Left ventricle myocardium inferior (tissue), 1 donor: Measurements from ENCODE around the gene CEP350. TPM values are rescaled to one million over a fixed set of nuclear protein-coding genes. Genes with fewer than 3 reads are reported as not detected.
"Not testable (repeated sequence)": the region's sequence is repeated elsewhere in the genome, so short reads cannot be mapped to it uniquely, and the experiment has no call there.

Experiments
- DNase-seq: peaks from one replicate; pipeline ENCODE4 v3.0.0-alpha.2; 2020
- H3K27ac ChIP-seq: fragments of 200-600 bp; replicated peaks from 2 replicates; pipeline ENCODE4 v1.8.0; 2021
- H3K27me3 ChIP-seq: fragments of 200-600 bp; 2 replicates; pipeline ENCODE4 v1.8.0; 2021; ENCODE audit warnings: low read depth
- H3K36me3 ChIP-seq: fragments of 200-600 bp; 2 replicates; pipeline ENCODE4 v1.8.0; 2021
- H3K4me1 ChIP-seq: fragments of 200-600 bp; 2 replicates; pipeline ENCODE4 v1.8.0; 2021
- H3K4me3 ChIP-seq: fragments of 200-600 bp; 2 replicates; pipeline ENCODE4 v1.8.0; 2021; ENCODE audit warnings: mild to moderate bottlenecking, moderate library complexity
- H3K9me3 ChIP-seq: fragments of 200-600 bp; replicated peaks from 2 replicates; pipeline ENCODE4 v1.8.0; 2021
- CTCF ChIP-seq: fragments of 200-600 bp; IDR thresholded peaks from 2 replicates; pipeline ENCODE4 v1.8.0; 2021; ENCODE audit warnings: antibody characterized with exemption, mild to moderate bottlenecking, borderline replicate concordance
- intact Hi-C: fragments of 100-400 bp; cut with micrococcal nuclease; formaldehyde crosslinking; loops from one replicate; pipeline ENCODE4 v1.11.0; 2022
- total RNA-seq: library from RNA; stranded (reverse); fragmentation: NEBNext Ultra II Directional; extraction: Animal tissue kit (Norgen Biotek cat#: 25700); gene quantifications from one replicate; pipeline ENCODE4 v1.2.1, GENCODE V29; 2021
- donor health status: DM: no; HTN: yes; CAD: no; lungs with severe emphysema.

CEP350 gene
- total RNA-seq, 1 donor from 2014 or later: 34.7 TPM

- no peak for TF ChIP-seq CTCF
- Histone ChIP-seq H3K36me3 (peaks cover 54% of the 10 kb centered on the region), H3K9me3 (no peaks in the 10 kb centered on the region), H3K27me3 (no peaks in the 10 kb centered on the region), H3K27ac (no peak overlapping the region), H3K4me3 (no peak overlapping the region), H3K4me1 (no peaks in the 10 kb centered on the region)
- intact Hi-C loops: no loop called here
- DNase-seq: no peak
Measured at GRCh38 chr1:179996099-179996498, 41.5 kb downstream of the CEP350 start.

GRCh38 chr1:180000575-180000974 is 46.0 kb downstream of the CEP350 start:
- TF ChIP-seq CTCF: no peak
- DNase-seq: no peak
- no peak overlapping the region for H3K4me3 ChIP-seq
- intact Hi-C loops: no loop called here
- no peaks in the 10 kb centered on the region for H3K27me3 ChIP-seq
- no peak overlapping the region for H3K27ac ChIP-seq
- H3K36me3 ChIP-seq: peaks cover 26% of the 10 kb centered on the region
- peaks cover 27% of the 10 kb centered on the region for H3K4me1 ChIP-seq
- H3K9me3 ChIP-seq: no peaks in the 10 kb centered on the region

GRCh38 chr1:180002437-180002836 is 47.8 kb downstream of the CEP350 start:
- no peak overlapping the region for H3K4me3 ChIP-seq
- TF ChIP-seq CTCF: no peak
- no peak for DNase-seq
- H3K27me3 ChIP-seq: no peaks in the 10 kb centered on the region
- H3K36me3 ChIP-seq: peaks cover 30% of the 10 kb centered on the region
- H3K9me3 ChIP-seq: peaks cover 6% of the 10 kb centered on the region
- peaks cover 27% of the 10 kb centered on the region for H3K4me1 ChIP-seq
- intact Hi-C loops: no loop called here
- peak overlapping the region; percentile 9 for H3K27ac ChIP-seq

- peaks cover 6% of the 10 kb centered on the region for H3K9me3 ChIP-seq
- H3K36me3 ChIP-seq: peaks cover 23% of the 10 kb centered on the region
- intact Hi-C loops: no loop called here
- peaks cover 27% of the 10 kb centered on the region for H3K4me1 ChIP-seq
- peak overlapping the region; percentile 9 for H3K27ac ChIP-seq
- no peak overlapping the region for H3K4me3 ChIP-seq
- TF ChIP-seq CTCF: no peak
- no peaks in the 10 kb centered on the region for H3K27me3 ChIP-seq
- no peak for DNase-seq
Measured at GRCh38 chr1:180003026-180003695, 48.6 kb downstream of the CEP350 start.

GRCh38 chr1:180006762-180007161 is 52.2 kb downstream of the CEP350 start:
- H3K27ac ChIP-seq, H3K9me3 ChIP-seq, H3K27me3 ChIP-seq, intact Hi-C loops, DNase-seq, H3K4me3 ChIP-seq: not testable (repeated sequence)
- H3K36me3 ChIP-seq: peaks cover 23% of the 10 kb centered on the region
- peaks cover 27% of the 10 kb centered on the region for H3K4me1 ChIP-seq

GRCh38 chr1:180020017-180020416 is 65.4 kb downstream of the CEP350 start:
- peaks cover 92% of the 10 kb centered on the region for H3K36me3 ChIP-seq
- DNase-seq: no peak
- no peak overlapping the region for H3K27ac ChIP-seq
- no peak for TF ChIP-seq CTCF
- no peaks in the 10 kb centered on the region for H3K4me1 ChIP-seq
- intact Hi-C loops: loop anchor here (10.0 kb wide), 1 partner anchor 55 kb away; no protein-coding TSS in a partner anchor
- no peak overlapping the region for H3K4me3 ChIP-seq
- H3K9me3 ChIP-seq: no peaks in the 10 kb centered on the region
- no peaks in the 10 kb centered on the region for H3K27me3 ChIP-seq
